GM23338 (cell line): ENCODE data around the gene TPM2. TPM values are rescaled to one million over a fixed set of nuclear protein-coding genes. Genes with fewer than 3 reads are reported as not detected.
A peak's percentile ranks its signal among the peaks of the same experiment; 100 is the strongest.

Source experiments
- ATAC-seq: fragments of 200-7000 bp; cut with Tn5 transposase; 3 replicates; pipeline ENCODE4 v1.9.1; 2020
- DNase-seq: peaks from one replicate; pipeline ENCODE4 v3.0.0-alpha.2; 2015; ENCODE audit warnings: low spot score
- H2AFZ ChIP-seq: fragments of 200-600 bp; sonication (generic); 2 replicates; pipeline ENCODE4 v1.8.0; 2016; ENCODE audit warnings: antibody characterized with exemption, mild to moderate bottlenecking, moderate library complexity
- H3F3A ChIP-seq: fragments of 200-600 bp; sonication (generic); replicated peaks from 2 replicates; pipeline ENCODE4 v1.8.0; 2017; ENCODE audit warnings: antibody characterized with exemption, mixed run types, low read depth
- H3K27ac ChIP-seq: fragments of 200-600 bp; sonication (generic); 2 replicates; pipeline ENCODE4 v1.6.1; 2016; ENCODE audit warnings: low read depth
- H3K27me3 ChIP-seq: fragments of 200-600 bp; sonication (generic); 2 replicates; pipeline ENCODE4 v1.8.0; 2016; ENCODE audit warnings: mild to moderate bottlenecking, mixed run types, moderate library complexity; ENCODE audit not compliant: insufficient read depth
- H3K36me3 ChIP-seq: fragments of 200-600 bp; sonication (generic); 2 replicates; pipeline ENCODE4 v1.8.0; 2016; ENCODE audit warnings: mild to moderate bottlenecking; ENCODE audit not compliant: insufficient read depth
- H3K4me1 ChIP-seq: fragments of 200-600 bp; sonication (generic); 2 replicates; pipeline ENCODE4 v1.8.0; 2016; ENCODE audit warnings: mild to moderate bottlenecking, moderate library complexity; ENCODE audit not compliant: insufficient read depth
- H3K4me2 ChIP-seq: fragments of 200-600 bp; sonication (generic); 2 replicates; pipeline ENCODE4 v1.7.1; 2017; ENCODE audit warnings: mixed run types
- H3K4me3 ChIP-seq: fragments of 200-600 bp; sonication (generic); 2 replicates; pipeline ENCODE4 v1.6.1; 2016; ENCODE audit warnings: mixed run types
- H3K79me2 ChIP-seq: fragments of 200-600 bp; sonication (generic); replicated peaks from 2 replicates; pipeline ENCODE4 v1.8.0; 2017; ENCODE audit warnings: mild to moderate bottlenecking; ENCODE audit not compliant: insufficient read depth
- H3K9me2 ChIP-seq: fragments of 200-600 bp; sonication (generic); 2 replicates; pipeline ENCODE4 v1.8.0; 2017; ENCODE audit not compliant: insufficient read depth
- H4K20me1 ChIP-seq: fragments of 200-600 bp; sonication (generic); replicated peaks from 2 replicates; pipeline ENCODE4 v1.8.0; 2017; ENCODE audit warnings: mild to moderate bottlenecking; ENCODE audit not compliant: insufficient read depth
- H3K27ac Mint-ChIP-seq: 2 replicates; pipeline ENCODE4 v1.8.0; 2020; ENCODE audit warnings: inconsistent platforms, mild to moderate bottlenecking, moderate library complexity, mixed read lengths
- H3K27me3 Mint-ChIP-seq: 3 replicates; pipeline ENCODE4 v1.8.0; 2022; ENCODE audit warnings: low read depth, mild to moderate bottlenecking, moderate library complexity, mixed read lengths, inconsistent platforms; ENCODE audit not compliant: insufficient read depth, poor library complexity
- H3K36me3 Mint-ChIP-seq: 3 replicates; pipeline ENCODE4 v1.8.0; 2021; ENCODE audit warnings: low read depth, mild to moderate bottlenecking, inconsistent platforms, moderate library complexity, mixed read lengths
- H3K4me1 Mint-ChIP-seq: 3 replicates; pipeline ENCODE4 v1.8.0; 2020; ENCODE audit warnings: mild to moderate bottlenecking, inconsistent platforms, mixed read lengths
- H3K4me3 Mint-ChIP-seq: 3 replicates; pipeline ENCODE4 v1.8.0; 2021; ENCODE audit warnings: moderate library complexity, mild to moderate bottlenecking, inconsistent platforms, mixed read lengths
- H3K9me3 Mint-ChIP-seq: 3 replicates; pipeline ENCODE4 v1.8.0; 2020; ENCODE audit warnings: moderate library complexity, mild to moderate bottlenecking, inconsistent platforms, mixed read lengths
- EZH2 ChIP-seq: fragments of 200-600 bp; sonication (generic); IDR thresholded peaks from one replicate; pipeline ENCODE4 v1.8.0; 2017; ENCODE audit warnings: antibody characterized with exemption, mild to moderate bottlenecking, low read depth; ENCODE audit not compliant: unreplicated experiment
- POLR2AphosphoS5 ChIP-seq: IDR thresholded peaks from 2 replicates; pipeline ENCODE4 v1.6.1; 2016; ENCODE audit warnings: antibody characterized with exemption, low read depth
- ZNF114 ChIP-seq: fragments of 250-450 bp; sonication (Bioruptor Pico); IDR thresholded peaks from 2 replicates; pipeline ENCODE4 v1.5.0; 2020; ENCODE audit warnings: mild to moderate bottlenecking, moderate library complexity
- polyA plus RNA-seq: library from polyadenylated mRNA; unstranded; fragments of >200 nt; fragmentation: Nextera tagmentation; extraction: Ambion mirVana; gene quantifications from 2 replicates; pipeline ENCODE4 v1.2.1, GENCODE V29; 2016
- total RNA-seq: library from RNA; depleted of rRNA; stranded (reverse); fragments of >200 nt; shearing (Covaris generic); gene quantifications from 2 replicates; pipeline ENCODE4 v1.2.3, GENCODE V29; 2014
- TF ChIP-seq, protein P1 (sequence below), 2 experiments: fragments of 200-600 bp in 1 of 2; sonication (generic) in 1 of 2; conservative IDR thresholded peaks; 2 replicates each; pipeline versions ENCODE4 v1.5.1 to v1.6.1; 2016 to 2017; ENCODE audit warnings: antibody characterized with exemption in 2 of 2, low read depth in 2 of 2, mild to moderate bottlenecking in 2 of 2, moderate library complexity in 1 of 2
- TF ChIP-seq, protein P2 (sequence below): fragments of 250-450 bp; sonication (Bioruptor Pico); IDR thresholded peaks from 2 replicates; pipeline ENCODE4 v1.5.0; 2020; ENCODE audit warnings: mild to moderate bottlenecking, moderate library complexity

TPM2 gene
- total and polyA plus RNA-seq, 2 experiments from 2014 or later: 116 to 488 TPM

DNA sequence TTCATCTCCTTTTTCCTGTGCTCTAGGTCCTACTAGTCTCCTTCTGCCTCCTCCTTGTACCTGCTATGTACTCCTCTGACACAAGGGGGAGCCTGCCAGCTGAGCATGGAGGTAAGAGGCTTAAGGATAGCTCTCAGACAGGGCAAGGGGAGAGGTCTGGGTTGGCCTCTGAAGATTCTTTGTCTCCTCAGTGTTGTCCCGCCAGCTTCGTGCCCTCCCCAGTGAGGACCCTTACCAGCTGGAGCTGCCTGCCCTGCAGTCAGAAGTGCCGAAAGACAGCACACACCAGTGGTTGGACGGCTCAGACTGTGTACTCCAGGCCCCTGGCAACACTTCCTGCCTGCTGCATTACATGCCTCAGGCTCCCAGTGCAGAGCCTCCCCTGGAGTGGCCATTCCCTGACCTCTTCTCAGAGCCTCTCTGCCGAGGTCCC lies 46.5 kb upstream of the TPM2 start:
- peaks cover 14% of the 10 kb centered on the region for H3F3A ChIP-seq
- no peaks in the 10 kb centered on the region for H3K9me2 ChIP-seq
- H3K27me3 ChIP-seq: no peaks in the 10 kb centered on the region
- H3K4me1 Mint-ChIP-seq: peaks cover 11% of the 10 kb centered on the region
- DNase-seq: peak; percentile 87
- H3K36me3 Mint-ChIP-seq: peaks cover 66% of the 10 kb centered on the region
- TF ChIP-seq, protein P1, sequence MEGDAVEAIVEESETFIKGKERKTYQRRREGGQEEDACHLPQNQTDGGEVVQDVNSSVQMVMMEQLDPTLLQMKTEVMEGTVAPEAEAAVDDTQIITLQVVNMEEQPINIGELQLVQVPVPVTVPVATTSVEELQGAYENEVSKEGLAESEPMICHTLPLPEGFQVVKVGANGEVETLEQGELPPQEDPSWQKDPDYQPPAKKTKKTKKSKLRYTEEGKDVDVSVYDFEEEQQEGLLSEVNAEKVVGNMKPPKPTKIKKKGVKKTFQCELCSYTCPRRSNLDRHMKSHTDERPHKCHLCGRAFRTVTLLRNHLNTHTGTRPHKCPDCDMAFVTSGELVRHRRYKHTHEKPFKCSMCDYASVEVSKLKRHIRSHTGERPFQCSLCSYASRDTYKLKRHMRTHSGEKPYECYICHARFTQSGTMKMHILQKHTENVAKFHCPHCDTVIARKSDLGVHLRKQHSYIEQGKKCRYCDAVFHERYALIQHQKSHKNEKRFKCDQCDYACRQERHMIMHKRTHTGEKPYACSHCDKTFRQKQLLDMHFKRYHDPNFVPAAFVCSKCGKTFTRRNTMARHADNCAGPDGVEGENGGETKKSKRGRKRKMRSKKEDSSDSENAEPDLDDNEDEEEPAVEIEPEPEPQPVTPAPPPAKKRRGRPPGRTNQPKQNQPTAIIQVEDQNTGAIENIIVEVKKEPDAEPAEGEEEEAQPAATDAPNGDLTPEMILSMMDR (conservative IDR thresholded peaks at IDR 0.05; ENCODE audit: low read depth in 2 of 2): peak; percentile 80 to 86
- TF ChIP-seq ZNF114 (no peak), EZH2 (no peak), POLR2AphosphoS5 (peak; percentile 47)
- TF ChIP-seq, protein P2, sequence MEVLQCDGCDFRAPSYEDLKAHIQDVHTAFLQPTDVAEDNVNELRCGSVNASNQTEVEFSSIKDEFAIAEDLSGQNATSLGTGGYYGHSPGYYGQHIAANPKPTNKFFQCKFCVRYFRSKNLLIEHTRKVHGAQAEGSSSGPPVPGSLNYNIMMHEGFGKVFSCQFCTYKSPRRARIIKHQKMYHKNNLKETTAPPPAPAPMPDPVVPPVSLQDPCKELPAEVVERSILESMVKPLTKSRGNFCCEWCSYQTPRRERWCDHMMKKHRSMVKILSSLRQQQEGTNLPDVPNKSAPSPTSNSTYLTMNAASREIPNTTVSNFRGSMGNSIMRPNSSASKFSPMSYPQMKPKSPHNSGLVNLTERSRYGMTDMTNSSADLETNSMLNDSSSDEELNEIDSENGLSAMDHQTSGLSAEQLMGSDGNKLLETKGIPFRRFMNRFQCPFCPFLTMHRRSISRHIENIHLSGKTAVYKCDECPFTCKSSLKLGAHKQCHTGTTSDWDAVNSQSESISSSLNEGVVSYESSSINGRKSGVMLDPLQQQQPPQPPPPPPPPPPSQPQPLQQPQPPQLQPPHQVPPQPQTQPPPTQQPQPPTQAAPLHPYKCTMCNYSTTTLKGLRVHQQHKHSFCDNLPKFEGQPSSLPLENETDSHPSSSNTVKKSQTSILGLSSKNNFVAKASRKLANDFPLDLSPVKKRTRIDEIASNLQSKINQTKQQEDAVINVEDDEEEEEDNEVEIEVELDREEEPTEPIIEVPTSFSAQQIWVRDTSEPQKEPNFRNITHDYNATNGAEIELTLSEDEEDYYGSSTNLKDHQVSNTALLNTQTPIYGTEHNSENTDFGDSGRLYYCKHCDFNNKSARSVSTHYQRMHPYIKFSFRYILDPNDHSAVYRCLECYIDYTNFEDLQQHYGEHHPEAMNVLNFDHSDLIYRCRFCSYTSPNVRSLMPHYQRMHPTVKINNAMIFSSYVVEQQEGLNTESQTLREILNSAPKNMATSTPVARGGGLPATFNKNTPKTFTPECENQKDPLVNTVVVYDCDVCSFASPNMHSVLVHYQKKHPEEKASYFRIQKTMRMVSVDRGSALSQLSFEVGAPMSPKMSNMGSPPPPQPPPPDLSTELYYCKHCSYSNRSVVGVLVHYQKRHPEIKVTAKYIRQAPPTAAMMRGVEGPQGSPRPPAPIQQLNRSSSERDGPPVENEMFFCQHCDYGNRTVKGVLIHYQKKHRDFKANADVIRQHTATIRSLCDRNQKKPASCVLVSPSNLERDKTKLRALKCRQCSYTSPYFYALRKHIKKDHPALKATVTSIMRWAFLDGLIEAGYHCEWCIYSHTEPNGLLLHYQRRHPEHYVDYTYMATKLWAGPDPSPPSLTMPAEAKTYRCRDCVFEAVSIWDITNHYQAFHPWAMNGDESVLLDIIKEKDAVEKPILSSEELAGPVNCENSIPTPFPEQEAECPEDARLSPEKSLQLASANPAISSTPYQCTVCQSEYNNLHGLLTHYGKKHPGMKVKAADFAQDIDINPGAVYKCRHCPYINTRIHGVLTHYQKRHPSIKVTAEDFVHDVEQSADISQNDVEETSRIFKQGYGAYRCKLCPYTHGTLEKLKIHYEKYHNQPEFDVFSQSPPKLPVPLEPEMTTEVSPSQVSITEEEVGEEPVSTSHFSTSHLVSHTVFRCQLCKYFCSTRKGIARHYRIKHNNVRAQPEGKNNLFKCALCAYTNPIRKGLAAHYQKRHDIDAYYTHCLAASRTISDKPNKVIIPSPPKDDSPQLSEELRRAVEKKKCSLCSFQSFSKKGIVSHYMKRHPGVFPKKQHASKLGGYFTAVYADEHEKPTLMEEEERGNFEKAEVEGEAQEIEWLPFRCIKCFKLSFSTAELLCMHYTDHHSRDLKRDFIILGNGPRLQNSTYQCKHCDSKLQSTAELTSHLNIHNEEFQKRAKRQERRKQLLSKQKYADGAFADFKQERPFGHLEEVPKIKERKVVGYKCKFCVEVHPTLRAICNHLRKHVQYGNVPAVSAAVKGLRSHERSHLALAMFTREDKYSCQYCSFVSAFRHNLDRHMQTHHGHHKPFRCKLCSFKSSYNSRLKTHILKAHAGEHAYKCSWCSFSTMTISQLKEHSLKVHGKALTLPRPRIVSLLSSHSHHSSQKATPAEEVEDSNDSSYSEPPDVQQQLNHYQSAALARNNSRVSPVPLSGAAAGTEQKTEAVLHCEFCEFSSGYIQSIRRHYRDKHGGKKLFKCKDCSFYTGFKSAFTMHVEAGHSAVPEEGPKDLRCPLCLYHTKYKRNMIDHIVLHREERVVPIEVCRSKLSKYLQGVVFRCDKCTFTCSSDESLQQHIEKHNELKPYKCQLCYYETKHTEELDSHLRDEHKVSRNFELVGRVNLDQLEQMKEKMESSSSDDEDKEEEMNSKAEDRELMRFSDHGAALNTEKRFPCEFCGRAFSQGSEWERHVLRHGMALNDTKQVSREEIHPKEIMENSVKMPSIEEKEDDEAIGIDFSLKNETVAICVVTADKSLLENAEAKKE: no peak
- no peak overlapping the region for H3K27ac Mint-ChIP-seq
- H4K20me1 ChIP-seq: peaks cover 18% of the 10 kb centered on the region
- peaks cover 6% of the 10 kb centered on the region for H3K27me3 Mint-ChIP-seq
- no peaks in the 10 kb centered on the region; the same call in 2 of the 3 replicates for H3K9me3 Mint-ChIP-seq
- no peak overlapping the region for H2AFZ ChIP-seq
- peaks cover 12% of the 10 kb centered on the region for H3K79me2 ChIP-seq
- no peak overlapping the region for H3K4me2 ChIP-seq
- no peak overlapping the region for H3K4me3 ChIP-seq
- H3K27ac ChIP-seq: peak overlapping the region; percentile 66; the same call in 1 of the 2 replicates
- H3K4me1 ChIP-seq: peaks cover under 1% of the 10 kb centered on the region
- peaks cover 35% of the 10 kb centered on the region for H3K36me3 ChIP-seq
- peak; percentile 20 for ATAC-seq
- no peak overlapping the region for H3K4me3 Mint-ChIP-seq
